SU-DHL-6 (cell line): ENCODE measurements around the gene FHOD1.

ENCODE experiments used
- EZH2phosphoT487 ChIP-seq: fragments of 200-600 bp; sonication (generic), shearing (Covaris generic); conservative IDR thresholded peaks from 2 replicates; pipeline ENCODE4 v1.6.1; 2018; ENCODE audit warnings: mild to moderate bottlenecking, antibody characterized with exemption, low read length, moderate library complexity, mixed read lengths
- TF ChIP-seq, protein P1 (sequence below): fragments of 200-600 bp; sonication (generic); IDR thresholded peaks from one replicate; pipeline ENCODE4 v1.5.1; 2017; ENCODE audit warnings: antibody characterized with exemption, mild to moderate bottlenecking, low read length, moderate library complexity; ENCODE audit not compliant: insufficient read depth, poor library complexity, severe bottlenecking

DNA sequence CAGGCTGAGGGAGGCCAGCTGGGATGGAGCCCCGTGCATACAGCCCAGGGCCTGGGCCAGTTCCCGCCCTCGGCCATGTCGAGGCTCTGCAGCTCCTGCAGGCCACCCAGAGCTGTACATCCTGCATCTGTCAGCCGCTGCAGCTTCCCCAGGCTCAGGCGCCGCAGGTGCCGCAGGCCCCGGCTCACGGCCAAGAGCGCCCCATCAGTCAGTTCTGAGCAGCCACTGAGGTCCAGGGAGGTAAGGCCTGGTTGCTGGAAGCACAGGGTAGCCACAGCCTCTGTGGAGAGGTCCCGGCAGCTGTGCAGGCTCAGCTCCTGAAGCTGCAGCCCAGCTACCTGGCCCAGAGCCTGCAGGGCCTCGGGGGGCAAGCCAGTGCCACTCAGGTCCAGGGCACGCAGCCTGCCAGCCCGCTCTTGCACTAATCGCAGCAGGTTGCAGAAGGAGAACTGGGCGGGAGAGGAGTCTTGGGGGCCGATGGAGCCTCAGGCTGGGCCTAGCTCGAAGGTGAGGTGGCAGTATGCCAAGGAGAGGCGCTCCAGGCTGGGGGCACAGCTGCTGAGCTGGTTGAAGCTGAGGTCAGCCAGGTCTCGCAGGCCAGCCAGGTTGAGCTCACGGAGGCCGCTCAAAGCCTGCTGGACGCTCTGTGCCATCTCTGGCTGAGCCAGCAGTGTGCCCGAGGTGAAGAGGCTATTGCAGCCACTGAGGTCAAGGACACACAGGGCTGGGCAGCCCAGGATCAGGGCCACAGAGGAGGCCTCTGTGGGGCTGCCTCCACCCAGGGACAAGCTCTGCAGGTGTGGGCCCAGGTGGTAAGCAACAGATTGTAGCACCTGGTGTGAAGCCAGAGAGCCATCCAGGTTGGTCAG, 37.0 kb downstream of the FHOD1 start:
- TF ChIP-seq, protein P1, sequence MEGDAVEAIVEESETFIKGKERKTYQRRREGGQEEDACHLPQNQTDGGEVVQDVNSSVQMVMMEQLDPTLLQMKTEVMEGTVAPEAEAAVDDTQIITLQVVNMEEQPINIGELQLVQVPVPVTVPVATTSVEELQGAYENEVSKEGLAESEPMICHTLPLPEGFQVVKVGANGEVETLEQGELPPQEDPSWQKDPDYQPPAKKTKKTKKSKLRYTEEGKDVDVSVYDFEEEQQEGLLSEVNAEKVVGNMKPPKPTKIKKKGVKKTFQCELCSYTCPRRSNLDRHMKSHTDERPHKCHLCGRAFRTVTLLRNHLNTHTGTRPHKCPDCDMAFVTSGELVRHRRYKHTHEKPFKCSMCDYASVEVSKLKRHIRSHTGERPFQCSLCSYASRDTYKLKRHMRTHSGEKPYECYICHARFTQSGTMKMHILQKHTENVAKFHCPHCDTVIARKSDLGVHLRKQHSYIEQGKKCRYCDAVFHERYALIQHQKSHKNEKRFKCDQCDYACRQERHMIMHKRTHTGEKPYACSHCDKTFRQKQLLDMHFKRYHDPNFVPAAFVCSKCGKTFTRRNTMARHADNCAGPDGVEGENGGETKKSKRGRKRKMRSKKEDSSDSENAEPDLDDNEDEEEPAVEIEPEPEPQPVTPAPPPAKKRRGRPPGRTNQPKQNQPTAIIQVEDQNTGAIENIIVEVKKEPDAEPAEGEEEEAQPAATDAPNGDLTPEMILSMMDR: no peak
- no peak for TF ChIP-seq EZH2phosphoT487
